Activated naive CD4-positive, alpha-beta T cell treated with Interleukin-2 at 50 U/mL for 16 hours (primary cell): ENCODE data around the gene PALLD.

Experiments used
- DNase-seq: peaks from one replicate; pipeline ENCODE4 v3.0.0-alpha.2; 2020

Gene PALLD

DNA sequence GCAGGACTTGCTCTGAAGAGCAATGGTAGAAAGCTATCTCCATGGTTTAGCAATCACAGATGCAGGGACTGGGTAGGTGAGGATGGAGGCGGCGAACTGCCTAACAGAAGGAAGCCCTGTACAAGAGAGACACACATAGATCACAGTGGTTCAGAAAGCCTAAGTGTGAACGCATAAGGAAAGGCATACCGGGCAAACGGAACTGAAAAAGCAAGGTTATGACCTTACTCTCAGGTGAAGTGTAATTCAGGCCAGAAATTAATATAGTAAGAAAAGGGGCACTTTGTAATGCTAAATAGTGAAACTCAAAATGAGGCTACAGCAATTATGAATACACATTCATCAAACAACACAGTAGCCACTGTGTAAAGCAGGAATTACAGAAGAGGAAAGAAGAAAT is 126.6 kb downstream of the PALLD start:
- no peak for DNase-seq

DNA sequence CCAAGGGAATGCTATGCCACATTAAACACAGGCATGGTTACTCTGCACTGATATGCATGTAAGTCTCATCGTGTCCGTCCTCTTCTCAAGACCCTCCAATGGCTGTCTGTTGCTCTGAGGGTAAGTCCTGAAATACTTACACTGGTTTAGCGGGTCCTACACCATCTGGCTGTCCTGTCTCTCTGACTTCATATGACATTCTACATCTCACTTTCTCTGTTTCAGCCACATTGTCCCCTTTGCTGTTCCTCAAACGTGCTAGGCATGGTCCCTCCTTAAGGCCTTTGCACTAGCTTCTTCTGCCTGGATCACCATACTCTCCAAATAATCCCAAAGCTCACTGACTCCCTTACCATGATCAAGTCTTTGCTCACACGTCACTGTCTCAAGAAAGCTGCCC is 131.4 kb downstream of the PALLD start:
- no peak for DNase-seq

DNA sequence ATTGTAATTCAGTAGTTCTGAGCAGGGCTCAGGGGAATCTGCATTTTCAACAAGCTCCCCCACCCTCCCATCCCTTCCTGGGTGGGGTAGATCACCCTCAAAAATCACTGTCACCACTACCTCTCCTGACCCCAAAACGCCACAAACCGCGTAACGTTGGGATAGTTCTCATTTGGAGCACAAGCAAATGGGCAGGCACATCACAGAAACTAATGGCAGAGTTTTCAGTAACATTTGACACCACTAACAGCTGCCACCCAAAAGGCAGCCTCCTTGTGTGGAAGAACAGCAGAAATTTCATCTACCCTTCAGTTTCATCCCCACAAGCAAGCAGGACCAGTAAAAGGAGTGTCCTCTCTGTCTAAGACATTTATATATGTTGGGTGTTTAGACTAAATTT is 132.7 kb downstream of the PALLD start:
- DNase-seq, result no peak

DNA sequence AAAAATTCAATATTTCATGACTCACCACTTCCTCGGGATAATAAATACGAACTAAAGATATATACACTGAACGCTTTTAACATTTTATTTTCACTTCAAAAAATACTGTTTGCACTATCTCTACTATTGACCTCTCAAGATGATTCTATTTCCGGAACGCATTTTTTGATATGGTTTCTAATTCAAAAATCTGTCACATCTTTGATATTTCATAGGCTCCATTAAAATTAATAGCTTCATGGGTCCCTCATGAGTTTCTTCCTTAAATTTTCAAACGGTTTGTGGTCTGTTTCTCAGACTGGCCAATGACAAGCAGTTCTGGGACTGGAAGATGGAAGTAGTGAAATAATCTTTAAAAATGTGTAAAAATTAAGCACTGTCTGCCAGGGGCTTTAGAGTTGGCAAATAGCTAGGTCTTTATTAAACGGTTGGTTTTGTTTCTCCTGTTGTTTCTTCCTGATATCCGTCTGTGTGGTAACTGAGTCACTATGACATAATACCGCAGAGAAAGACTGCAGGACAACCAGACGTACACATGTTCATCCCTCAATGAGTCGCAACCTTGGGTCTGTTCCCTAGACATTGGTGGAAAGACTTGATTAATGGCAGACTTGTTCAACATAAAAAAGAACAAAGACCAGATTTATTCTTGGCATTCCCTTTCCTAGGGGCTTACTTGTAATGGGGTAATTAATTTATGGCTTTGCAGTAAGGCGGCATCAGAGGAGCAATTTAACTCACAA is 133.8 kb downstream of the PALLD start:
- DNase-seq, result no peak

DNA sequence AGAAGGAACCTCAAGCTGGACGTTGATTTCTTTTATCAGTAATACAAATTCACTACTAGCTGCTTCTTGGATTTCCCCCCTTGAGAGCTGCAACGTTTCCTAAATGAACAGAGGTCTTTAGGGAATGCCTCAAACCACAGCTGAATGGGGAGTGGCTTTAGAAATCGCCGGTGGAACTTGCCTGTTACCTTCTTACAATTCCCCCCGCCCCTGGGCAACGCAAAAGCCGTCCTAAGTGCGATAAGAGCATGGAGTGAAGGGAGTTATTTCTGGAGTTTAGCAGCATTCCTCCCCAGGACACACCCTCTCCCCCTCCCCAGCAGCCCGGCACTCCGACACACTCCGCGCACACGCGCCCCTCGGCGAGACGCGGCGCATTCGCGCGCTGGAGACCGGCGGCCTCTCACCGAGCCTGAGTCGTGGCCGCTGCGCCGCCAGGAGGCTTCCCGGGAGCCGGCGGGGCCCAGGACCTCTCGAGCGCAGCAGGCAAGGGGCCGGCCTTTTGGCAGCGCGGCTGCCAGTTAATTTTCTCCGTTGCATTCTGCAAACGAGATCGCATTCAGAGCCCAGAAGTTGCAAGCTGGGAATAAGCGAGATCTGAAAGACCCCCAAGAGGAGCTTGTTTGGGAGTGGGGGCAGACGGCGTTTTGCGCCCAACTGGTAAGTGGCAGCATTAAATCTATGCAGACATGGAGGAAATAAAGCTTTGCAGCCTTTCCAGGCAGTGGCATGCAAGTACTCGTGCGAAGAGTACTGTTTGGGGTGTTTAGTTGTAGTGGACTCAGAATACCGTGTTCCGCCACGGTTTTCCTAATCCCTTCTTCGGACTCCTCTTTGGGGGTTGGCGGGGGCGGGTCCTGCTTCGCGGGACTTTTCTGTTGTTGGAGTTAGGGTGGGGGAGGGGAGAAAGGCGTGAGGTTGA is 134.7 kb downstream of the PALLD start:
- DNase-seq, result no peak

DNA sequence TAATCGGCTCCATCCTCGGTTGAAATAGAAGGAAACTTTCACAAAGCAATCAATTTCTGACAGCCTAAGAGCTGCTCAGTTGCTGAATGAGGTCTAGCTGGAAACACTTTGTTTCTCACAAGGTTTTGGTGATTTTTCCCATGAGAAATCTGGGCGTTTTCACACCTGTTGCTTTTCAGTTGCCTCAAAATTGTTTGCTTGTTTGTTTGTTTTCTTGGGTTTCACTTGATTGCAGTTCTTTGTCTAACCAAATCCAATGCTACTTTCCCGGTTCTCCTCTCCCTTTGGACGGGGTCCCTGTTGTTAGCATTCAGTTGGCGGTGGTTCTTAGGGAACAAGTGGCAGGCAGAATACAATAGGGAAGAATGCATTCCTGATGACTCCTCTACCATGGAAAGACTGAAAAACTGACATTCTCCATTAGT is 135.5 kb downstream of the PALLD start:
- DNase-seq, result no peak

DNA sequence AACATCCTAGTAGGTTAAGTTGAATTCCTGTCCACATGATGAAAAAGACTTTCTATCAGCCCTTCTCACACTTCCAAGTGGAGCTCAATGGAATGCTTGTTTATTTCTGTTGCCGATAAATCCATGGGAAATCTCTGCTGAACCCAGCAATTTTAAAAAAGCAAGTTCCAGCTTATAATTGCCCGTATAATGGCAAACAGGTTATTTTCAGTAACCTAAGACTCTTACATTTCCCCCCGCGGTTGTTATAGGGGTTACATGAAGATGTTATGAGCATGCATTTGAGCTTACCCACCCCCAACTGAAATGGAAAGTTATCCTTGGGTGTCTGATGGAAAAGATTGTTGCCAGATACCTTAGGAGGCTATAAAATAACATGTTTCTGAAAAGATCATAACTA is 136.2 kb downstream of the PALLD start:
- DNase-seq, result no peak

DNA sequence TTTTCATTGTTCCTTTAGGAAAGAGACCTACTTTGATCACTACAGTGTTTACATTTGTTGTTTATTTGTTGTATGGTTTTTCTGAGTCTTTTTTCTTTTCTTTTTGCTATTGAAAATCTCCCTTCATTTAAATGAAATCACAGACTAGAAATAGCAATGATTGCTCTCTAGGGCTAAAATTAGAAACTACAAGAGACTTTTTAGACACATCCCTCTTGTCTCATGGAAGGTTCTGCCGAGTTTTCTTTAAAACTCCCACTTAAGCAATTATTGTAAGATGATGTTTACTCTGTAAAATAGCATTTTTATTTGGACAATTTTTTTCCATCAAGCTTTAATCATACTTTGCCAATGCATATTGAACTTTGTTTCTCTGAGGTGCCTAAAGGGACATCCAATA is 136.6 kb downstream of the PALLD start:
- DNase-seq, result no peak

DNA sequence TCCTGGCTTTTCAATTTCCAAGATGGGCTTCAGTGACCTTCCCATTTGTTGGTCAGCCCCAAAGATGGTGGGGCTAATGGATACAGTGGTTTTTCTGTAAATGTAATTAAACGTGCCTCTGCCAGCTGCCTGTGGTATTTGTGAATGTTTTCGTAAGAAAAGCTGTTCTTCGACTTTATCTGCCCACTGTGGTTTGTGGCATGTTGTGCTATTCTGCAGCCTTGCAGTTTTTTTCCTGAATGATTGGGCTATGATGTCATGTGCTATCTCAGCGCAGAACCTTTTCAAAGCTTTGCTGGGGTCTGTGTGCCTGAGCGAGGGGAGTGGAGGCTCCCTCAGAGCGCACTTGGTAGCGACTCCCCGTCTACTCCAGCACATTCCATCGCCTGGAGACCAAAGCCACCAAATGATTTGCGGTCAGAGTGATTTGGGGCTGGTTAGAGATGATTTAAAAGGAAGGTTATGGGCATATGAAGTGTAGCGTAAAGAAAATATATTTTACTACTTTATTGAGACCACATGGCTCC is 137.5 kb downstream of the PALLD start:
- no peak for DNase-seq

DNA sequence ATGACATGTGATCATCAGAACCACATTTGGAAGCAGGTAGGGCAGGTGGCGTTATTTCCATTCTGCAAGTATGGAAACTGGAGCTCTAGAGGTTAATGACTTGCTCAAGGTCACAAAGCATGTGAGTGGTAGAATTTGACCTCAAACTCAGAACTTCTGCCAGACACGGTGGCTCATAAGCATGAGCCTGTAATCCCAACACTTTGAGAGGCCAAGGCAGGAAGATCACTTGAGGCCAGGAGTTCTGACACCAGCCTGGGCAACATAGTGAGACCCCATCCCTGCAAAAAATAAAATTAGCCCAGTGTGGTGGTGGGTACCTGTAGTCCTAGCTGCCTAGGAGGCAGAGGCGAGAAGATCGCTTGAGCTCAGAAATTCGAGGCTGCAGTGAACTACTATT is 139.2 kb downstream of the PALLD start:
- no peak for DNase-seq

DNA sequence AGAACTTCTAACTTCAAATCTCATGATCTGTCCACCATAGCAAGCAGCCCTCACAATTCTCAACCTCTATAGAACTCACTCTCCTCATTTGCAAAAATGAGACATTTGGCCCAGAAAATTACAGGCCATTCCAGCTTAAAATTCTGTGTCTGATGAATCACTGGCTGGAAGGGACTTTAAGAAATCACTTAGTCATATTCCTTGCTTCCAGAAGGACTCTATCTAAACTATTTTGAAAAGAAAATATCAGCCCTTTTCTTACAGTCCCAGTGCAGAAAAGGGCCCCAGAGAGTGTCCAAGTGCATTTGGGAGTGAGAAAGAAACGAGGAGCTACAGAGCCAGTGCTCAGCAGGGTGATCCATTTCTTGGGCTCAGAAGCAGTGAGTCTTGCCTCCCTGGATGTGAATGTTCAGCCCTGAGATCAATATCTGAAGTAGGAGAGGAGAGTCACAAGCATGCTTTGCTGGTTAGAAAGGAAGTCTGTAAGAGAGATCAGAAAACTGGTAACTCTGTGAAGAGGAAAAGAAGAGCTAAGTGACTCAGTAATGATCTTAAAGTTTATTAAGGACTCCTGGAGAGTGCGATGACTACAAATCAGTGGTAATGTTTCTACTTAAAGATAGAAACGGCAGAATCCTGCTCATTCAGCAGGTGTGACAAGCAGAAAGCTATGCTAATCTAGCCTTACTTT is 139.8 kb downstream of the PALLD start:
- no peak for DNase-seq

DNA sequence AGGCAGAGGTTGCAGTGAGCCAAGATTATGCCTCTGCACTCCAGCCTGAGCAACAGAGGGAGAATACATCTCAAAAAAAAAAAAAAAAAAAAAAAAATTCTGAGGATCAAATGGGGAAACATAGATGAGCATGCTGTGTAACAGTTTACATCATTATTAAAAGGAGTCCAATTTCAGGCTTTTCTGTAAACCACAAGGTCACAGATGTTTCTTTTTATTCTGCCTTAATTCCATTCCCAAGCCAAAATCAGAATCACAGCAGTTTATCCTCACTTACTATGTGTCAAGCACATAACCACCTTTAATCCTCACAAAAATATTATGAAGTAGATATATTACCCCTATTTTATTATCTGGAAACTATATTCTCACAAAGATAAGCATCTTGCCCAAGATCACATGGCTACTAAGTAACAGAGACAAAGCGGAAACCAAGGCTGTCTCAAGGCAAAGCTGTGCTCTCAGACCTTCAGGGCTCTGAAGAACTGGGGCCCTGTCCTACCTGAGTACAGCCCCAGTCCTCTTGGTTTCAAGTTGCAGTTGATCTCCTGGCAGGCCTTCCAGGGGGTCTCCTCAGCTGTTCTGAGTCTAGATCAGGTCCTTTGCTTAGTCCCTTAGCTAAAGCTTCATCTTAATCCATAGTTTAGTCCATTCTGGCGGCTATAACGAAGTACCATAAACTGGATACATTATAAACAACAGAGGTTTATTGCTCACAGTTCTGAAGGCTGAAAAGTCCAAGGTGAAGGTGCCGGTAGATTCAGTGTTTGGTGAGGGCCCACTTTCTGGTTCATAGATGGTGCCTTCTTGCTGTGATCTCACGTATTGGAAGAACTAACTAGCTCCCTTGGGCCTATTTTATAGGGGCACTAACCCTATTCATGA is 141.3 kb downstream of the PALLD start:
- DNase-seq, result no peak

DNA sequence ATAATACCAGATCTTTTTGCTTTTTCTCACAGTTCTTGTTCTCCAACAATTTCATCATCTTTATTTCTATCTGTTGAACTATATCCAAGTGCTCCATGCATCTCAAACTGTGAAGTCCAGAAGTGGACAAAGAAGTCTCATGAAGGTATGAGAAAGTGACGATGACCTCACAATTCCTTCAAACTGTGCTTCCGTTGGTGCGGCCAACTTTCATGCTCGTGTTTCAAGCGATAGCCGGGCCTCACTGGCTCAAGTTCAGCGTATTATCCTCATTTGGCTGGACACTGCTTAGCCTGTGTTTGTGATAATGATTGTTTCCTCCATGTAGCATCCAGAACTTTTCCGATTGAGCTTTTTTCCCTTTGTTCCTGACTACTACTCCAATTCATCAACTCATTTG is 143.1 kb downstream of the PALLD start:
- DNase-seq, result no peak

DNA sequence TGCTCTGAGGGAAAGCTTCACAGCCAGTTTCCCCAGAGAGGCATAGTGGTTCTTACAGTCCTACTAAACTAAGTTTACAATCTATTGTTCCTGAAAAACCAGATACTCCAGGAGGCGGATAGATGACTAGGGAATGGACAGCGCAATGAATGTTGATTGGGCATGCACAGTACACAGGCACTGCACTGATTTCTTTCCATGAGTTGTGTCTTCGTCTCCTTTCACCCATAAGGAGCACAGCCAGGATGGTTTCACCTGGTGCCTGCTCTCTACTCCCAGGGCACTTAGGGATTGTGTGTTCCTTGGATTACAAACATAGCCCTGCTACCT is 144.9 kb downstream of the PALLD start:
- DNase-seq, result no peak

DNA sequence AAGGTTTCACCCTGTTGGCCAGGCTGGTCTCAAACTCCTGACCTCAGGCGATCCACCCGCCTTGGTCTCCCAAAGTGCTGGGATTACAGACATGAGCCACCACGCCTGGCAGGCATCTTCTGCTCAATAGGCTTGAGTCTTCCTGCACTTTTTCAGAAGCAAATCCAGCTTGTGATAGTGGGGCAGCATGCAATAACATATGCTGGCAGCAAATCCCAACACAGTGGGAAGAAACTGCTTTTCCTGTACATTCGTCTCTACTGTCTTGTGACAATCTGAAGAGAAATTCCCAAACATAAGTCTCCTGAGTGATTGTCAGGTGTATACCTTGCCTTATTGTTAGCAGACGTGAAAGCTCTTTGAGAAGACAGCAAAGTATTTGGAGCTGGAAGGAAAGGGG is 145.7 kb downstream of the PALLD start:
- no peak for DNase-seq

DNA sequence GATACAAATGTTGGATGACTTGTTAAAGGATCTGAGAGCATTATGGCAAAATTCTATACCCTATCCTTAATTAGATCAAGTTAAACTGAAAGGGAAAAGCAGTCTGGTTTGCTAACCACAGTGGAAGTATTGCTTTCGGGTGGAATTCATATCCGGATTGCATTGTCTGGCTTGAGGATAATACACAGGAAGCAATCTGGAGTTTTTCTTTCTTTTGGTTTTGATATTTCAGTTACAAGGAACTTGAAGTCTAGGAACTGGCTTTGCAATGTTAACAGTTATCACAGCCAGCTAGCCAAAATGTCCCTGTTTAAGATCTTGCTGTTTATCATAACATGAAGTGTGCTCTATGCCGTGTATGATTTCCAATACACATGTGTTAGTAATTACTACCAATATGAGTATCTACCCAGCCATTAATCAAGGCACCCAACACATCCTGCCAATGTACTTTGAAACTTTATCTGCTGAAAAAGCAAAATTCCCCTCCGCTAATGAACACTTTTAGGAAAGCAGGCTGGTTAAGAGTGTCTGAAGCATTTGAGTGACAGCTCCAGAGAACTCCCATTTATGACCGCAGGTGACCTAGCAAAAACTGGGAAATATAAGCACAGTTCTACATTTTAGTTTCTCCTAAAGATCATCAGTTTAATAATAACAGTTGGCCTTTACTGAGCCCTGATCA is 146.4 kb downstream of the PALLD start:
- no peak for DNase-seq

DNA sequence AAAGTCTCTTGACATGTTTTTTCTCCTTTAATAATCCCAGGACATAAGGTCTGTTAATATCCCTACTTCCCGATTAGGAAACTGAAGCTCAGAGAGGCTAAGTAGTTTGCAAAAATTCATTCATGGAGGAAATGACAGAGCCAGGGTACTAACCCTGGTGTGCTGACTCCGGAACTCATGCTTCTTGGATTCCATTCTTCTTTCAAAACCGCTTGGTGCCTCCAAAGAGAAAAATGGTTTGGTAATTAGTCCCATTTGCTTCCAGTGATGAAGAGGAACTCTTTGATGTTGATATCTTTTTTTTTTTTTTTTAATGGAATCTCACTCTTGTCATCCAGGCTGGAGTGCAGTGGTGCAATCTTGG is 146.9 kb downstream of the PALLD start:
- DNase-seq, result no peak

DNA sequence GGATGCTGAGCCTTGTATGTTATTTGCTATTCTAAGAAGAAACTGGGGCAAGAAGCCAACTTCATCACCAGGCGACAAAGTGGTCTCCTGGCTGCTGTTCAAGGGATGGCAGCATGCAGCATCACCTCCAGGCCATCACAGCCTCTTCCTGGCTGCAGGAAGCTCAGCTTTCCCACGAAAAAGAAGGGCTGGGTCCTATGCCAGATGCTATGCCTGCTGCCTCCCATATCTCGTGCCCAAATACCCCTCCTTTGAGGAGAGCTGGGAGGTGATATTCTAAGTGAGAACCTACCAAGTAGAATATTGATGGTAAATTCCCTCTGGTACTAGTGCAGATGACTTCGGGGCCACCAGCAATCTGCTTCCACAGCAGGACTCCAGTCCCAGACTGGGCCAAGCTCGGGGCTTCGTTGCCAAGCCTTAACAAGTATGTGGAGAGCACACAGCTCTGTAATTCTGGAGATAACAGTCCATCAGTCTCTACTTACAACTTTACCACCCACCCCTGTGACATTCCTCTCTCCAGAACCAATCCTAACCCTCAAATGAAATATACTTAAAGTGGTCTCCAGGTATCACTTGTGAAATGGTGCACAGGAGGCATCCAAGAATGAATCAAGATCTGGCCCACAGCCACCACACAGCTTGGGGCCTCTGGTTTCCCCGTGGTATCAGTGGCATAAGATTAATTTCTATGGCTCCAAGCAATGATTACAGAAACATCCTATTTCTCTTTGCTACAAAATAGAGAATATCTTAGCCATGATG is 149.3 kb downstream of the PALLD start:
- no peak for DNase-seq

DNA sequence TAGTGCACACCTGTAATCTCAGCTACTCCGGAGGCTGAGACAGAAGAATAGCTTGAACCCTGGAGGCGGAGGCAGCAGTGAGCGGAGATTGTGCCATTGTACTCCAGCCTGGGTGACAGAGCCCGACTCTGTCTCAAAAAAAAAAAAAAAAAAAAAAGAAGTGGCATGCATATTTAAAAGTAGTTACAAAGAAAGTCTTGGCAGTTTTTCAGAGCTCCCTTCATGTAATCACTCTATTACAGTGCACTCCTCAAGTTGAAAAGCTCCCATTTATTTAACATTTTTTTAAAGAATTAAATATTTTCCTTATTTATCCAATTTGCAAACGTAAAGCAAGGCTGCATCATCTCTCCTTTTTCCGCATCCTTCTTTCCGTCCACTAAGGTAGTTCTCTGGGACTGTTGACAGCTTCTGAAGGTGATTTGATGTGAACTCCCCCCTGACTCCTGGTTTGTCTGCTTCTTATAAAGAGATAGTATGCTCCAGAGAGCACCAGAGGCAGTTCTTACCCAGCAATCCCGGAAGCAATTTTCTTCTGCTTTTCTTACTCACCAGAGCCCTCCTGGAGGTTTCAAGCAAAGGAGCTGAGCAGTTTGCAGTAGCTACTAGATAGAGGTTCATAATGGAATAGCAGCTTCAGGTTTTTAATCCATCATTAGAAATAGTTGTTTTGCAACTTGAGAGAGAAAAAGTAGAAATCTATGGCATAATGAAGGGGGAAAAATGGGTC is 151.0 kb downstream of the PALLD start:
- no peak for DNase-seq

DNA sequence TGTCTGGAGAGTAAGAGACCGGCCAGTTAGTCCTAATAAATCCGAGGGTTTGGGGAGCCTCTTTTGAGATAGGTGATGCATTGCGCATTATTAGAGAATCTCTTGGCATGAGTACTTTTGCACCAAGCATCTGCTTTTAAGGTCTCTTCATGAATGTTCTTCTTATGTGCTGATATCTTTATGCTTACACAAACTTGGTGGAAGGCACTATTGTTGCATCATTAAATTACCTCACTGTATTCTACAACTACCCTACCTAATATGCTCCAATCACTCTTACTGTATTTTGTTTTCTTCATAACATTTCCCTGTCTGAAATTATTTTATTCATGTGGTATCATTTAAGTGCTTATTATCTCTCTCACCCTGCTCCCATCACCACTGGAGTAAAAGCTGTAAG is 151.6 kb downstream of the PALLD start:
- no peak for DNase-seq

DNA sequence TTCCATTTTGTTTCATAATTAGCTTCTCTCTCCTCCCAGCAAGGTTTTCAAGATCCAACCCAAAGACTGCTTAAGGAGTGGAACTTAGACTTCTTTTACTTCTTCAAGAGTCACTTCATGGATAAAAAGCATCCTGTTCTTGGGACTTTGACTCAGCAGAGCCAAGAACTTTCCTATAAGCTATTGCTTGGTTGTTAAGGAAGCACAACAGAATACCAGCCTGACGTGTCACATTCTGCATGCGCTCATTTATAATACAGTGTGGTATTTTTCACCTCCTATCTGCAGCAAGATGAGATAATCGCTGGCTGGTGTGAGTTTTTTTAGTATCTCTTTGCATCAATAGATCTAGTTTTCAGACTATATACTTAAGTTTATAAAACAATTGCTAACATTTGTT is 152.1 kb downstream of the PALLD start:
- no peak for DNase-seq
